ENCODE results near the gene FILIP1L. TPM values are rescaled to one million over a fixed set of nuclear protein-coding genes. Genes with fewer than 3 reads are reported as not detected.

FILIP1L gene
- total RNA-seq, 4 donors from 2014 or later, result 31.3 to 64.0 (median 46.5) TPM

DNA sequence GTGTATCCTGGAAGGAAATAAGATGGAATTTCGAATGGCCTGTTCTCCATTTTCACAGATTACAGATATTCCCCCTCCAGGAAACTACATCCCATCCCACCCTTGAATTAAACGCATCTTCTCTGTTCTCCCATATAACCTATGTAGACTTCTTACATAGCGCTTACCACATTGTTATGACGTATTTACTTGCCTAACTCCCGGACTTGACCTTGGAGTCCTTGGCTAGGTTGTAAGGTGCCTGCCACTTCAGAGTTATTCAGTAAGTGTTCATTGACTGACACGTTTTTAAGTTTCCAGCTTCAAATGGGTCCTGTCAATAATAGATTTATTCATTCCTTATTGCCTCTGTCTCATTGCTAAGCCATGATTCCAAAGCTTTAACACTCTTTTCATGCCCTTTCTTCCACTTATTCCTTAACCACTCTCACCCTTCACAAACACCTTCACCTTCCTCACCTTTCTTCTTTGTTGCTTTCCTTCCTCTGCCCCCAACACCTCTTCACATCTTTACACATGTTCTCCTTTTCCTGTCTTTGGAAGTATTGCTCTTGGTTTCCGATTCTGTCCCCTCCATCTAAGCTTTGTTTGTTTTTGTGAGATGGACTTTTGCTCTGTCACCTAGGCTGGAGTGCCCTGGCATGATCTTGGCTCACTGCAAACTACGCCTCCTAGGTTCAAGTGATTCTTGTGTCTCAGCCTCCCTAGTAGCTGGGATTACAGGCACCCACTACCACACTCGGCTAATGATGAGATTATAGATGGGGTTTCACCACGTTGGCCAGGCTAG is 158.3 kb downstream of the FILIP1L start:
- TF ChIP-seq, protein P1, sequence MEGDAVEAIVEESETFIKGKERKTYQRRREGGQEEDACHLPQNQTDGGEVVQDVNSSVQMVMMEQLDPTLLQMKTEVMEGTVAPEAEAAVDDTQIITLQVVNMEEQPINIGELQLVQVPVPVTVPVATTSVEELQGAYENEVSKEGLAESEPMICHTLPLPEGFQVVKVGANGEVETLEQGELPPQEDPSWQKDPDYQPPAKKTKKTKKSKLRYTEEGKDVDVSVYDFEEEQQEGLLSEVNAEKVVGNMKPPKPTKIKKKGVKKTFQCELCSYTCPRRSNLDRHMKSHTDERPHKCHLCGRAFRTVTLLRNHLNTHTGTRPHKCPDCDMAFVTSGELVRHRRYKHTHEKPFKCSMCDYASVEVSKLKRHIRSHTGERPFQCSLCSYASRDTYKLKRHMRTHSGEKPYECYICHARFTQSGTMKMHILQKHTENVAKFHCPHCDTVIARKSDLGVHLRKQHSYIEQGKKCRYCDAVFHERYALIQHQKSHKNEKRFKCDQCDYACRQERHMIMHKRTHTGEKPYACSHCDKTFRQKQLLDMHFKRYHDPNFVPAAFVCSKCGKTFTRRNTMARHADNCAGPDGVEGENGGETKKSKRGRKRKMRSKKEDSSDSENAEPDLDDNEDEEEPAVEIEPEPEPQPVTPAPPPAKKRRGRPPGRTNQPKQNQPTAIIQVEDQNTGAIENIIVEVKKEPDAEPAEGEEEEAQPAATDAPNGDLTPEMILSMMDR (IDR thresholded peaks at IDR 0.05), result no peak
- no peak for DNase-seq (ENCODE audit: low spot score)
- ATAC-seq (ENCODE audit: low FRiP score), result no peak

DNA sequence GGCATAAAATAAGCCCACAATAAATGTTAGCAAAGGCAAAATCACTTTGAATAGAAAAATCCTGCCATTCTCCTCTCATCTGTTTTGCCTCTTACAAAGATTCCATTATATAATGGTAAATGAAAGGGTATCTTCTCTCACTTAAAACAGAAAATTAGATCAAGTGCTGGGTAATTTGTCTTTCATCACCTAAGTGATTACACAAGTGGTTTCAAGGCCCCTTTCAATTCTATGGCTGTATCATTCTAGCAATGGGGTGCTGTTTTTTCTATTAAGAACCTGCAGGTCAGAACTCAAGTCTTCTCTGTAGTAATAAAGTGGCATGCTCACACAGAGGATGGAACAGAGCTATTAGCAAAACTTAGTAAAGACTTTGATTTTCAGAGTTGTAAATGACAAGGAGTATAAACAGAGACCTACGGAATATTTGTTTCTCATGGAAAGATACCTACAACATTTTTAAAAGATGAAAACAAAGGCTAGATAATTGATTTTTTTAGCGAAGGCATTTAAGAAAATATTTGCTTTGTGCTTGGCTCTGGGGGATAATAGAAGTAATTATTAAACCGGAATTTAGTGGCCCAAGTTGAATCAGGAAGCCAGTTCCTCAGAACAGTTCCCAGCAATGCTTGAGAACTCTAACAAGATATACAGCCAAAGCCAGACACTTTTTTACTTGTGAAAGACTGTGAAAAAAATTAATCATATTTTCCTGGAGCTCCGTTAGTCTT is 159.2 kb downstream of the FILIP1L start:
- TF ChIP-seq, protein P1 (IDR thresholded peaks at IDR 0.05), result no peak
- ATAC-seq (ENCODE audit: low FRiP score), result no peak
- no peak for DNase-seq (ENCODE audit: low spot score)

DNA sequence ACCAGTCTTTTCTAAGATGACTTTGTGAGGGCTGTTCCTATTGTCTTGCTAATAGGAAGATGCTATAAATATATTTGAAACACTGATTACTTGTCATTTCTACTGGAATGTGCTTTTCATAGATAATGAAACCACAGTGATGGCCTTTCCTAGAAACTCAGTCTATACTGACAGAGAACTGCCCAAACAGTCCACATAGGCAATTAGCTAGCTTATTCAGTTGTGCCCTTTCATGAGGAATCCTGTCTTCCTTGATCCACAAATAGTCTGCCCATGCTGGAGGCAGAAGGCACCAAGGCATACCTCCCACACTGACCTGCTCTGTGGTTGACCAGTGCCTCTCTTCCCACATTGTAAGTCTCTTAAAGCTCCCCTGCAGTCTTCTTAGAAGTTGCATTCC is 160.7 kb downstream of the FILIP1L start:
- TF ChIP-seq, protein P1 (IDR thresholded peaks at IDR 0.05), result no peak
- DNase-seq (ENCODE audit: low spot score), result no peak
- ATAC-seq (ENCODE audit: low FRiP score), result no peak

DNA sequence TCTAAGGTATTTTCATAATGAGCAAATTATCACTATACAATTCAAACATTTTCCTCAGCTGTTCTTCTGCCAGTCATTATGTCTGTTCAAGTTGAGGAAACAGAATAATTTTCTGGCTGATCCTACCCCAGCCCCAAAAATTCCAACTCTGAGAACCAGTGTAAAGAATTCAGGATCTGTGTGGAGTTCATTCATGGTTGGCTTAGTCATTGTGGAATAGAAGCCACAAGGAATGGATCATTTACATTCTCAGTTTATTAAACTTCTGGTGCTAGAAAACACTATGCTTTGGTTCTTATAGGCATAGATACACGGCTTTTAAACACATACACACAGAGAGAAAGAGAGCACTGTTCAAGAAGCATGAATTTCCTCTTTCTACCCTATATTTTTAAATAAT is 162.0 kb downstream of the FILIP1L start:
- ATAC-seq (ENCODE audit: low FRiP score) (no peak), DNase-seq (ENCODE audit: low spot score) (no peak)
- TF ChIP-seq, protein P1 (IDR thresholded peaks at IDR 0.05), result no peak

DNA sequence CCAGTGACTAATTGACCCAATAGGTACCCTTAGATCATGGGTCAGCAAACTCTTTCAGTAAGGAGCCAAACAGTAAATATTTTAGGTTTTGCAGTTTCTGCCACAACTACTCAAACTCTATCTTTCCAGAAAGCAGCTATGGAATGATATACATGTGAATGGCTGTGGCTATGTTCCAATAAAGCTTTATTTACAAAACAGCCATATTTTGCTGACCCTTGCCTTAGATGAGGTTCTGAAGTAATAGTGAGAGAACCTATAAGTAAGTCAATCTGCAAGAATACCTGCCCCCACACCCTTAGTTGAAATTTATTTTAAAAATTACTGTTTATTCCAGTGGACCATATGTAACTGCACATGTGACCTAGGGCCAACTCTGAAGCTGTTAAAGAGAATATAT is 162.6 kb downstream of the FILIP1L start:
- TF ChIP-seq, protein P1 (IDR thresholded peaks at IDR 0.05), result no peak
- ATAC-seq (ENCODE audit: low FRiP score) (no peak), DNase-seq (ENCODE audit: low spot score) (no peak)

DNA sequence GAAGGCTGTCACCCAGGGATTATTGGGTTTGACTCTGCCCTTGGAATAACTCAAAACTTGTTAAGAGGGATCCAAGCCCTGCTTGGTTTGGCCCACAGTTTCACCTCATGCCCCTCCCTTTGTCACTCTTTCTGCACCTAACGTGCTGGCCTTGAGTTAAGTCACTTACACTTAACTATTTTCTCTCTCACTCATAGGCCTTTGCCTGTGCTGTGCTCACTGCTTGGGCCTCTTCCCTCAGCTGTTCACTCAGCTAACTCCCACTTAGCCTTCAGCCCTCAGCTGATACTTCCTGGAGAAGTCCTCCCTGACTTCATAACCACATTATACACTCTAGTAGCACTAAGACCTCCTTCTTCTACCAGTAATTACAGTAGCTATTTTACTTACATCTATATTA is 163.4 kb downstream of the FILIP1L start:
- ATAC-seq (ENCODE audit: low FRiP score) (no peak), DNase-seq (ENCODE audit: low spot score) (no peak)
- TF ChIP-seq, protein P1 (IDR thresholded peaks at IDR 0.05), result no peak

Data from omental fat pad (tissue), 4 donors.